Aorta (tissue), 5 donors: ENCODE results near the gene ACSS1. TPM values are rescaled to one million over a fixed set of nuclear protein-coding genes. Genes with fewer than 3 reads are reported as not detected.

Source experiments
- ATAC-seq: fragments of 200-7000 bp; cut with Tn5 transposase; one replicate; pipeline ENCODE4 v1.9.1; 2022; ENCODE audit warnings: moderate library complexity; ENCODE audit not compliant: low FRiP score
- DNase-seq, 2 donors: peaks; one replicate each; pipeline ENCODE4 v3.0.0-alpha.2; 2020
- H3K27ac ChIP-seq, 2 donors: one replicate each; pipeline ENCODE4 v1.5.1; 2013; ENCODE audit warnings: low read length in 2 of 2, mild to moderate bottlenecking in 2 of 2, moderate library complexity in 2 of 2, control low read depth in 1 of 2, inconsistent platforms in 1 of 2, low read depth in 1 of 2
- H3K27me3 ChIP-seq, 2 donors: one replicate each; pipeline ENCODE4 v1.6.1; 2013; ENCODE audit warnings: control low read depth in 1 of 2, low read length in 1 of 2, mild to moderate bottlenecking in 1 of 2, moderate library complexity in 1 of 2; ENCODE audit not compliant: insufficient read depth in 2 of 2, control insufficient read depth in 1 of 2
- H3K36me3 ChIP-seq, 2 donors: one replicate each; pipeline ENCODE4 v1.6.1; 2013; ENCODE audit warnings: control low read depth in 1 of 2, low read length in 1 of 2, mild to moderate bottlenecking in 1 of 2; ENCODE audit not compliant: insufficient read depth in 2 of 2, control insufficient read depth in 1 of 2
- H3K4me1 ChIP-seq, 2 donors: one replicate each; pipeline ENCODE4 v1.6.1; 2013; ENCODE audit warnings: low read length in 2 of 2, control low read depth in 1 of 2, mild to moderate bottlenecking in 1 of 2, moderate library complexity in 1 of 2; ENCODE audit not compliant: insufficient read depth in 2 of 2, control insufficient read depth in 1 of 2
- H3K4me3 ChIP-seq, 2 donors: one replicate each; pipeline ENCODE4 v1.5.1; 2013; ENCODE audit warnings: low read length in 2 of 2, control low read depth in 1 of 2, mild to moderate bottlenecking in 1 of 2
- H3K9me3 ChIP-seq: one replicate; pipeline ENCODE4 v1.6.1; 2013; ENCODE audit warnings: mild to moderate bottlenecking, low read length; ENCODE audit not compliant: control insufficient read depth
- WGBS, 2 donors: extraction: QIAGEN DNeasy Blood & Tissue Kit; methylation state at CpG; one replicate each; pipeline ENCODE4 v1.1.7; 2013; 5-methylcytosine and 5-hydroxymethylcytosine counted together
- intact Hi-C, 2 donors: fragments of 100-400 bp; cut with DNase I; formaldehyde crosslinking; loops; one replicate each; pipeline versions ENCODE4 v1.14.2 to v1.15.0; 2022
- polyA plus RNA-seq, 2 donors: library from polyadenylated mRNA; stranded (reverse); fragments of 200-250 nt; gene quantifications; one replicate each; pipeline ENCODE4 v1.2.3, GENCODE V29; 2013
- total RNA-seq, 2 donors: library from RNA; stranded (reverse); fragmentation: NEBNext Ultra II Directional; extraction: Animal tissue kit (Norgen Biotek cat#: 25700); gene quantifications; one replicate each; pipeline ENCODE4 v1.2.1, GENCODE V29; 2021
- donor health status: healthy with polysubstance abuse.
- donor health status: Bipolar disorder and iron deficiency.
- donor health status: DM: no; HTN: no; CAD: no.
- donor health status: DM: no; HTN: no; CAD: no.
- donor health status: DM: yes; HTN: yes; CAD: no.

ACSS1 gene
- total and polyA plus RNA-seq, 4 donors = 7.6 to 23.4 (median 18.3) TPM

- DNase-seq = no peak
- Histone ChIP-seq H3K27me3 (no peaks in the 10 kb centered on the region), H3K27ac (no peak overlapping the region), H3K4me1 (no peaks in the 10 kb centered on the region), H3K4me3 (no peak overlapping the region), H3K36me3 (no peaks in the 10 kb centered on the region), H3K9me3 (no peaks in the 10 kb centered on the region)
- 79 to 83% methylated on average over 4 of the region's 4 CpGs for WGBS, 2 donors
- intact Hi-C loops = no loop called here
- no peak for ATAC-seq
Observed at GRCh38 chr20:24981282-24981681, 76.7 kb downstream of the ACSS1 start.

GRCh38 chr20:24980291-24981053 lies 77.5 kb downstream of the ACSS1 start:
- Histone ChIP-seq H3K4me3 (no peak overlapping the region), H3K27me3 (no peaks in the 10 kb centered on the region), H3K9me3 (no peaks in the 10 kb centered on the region), H3K27ac (no peak overlapping the region), H3K4me1 (no peaks in the 10 kb centered on the region), H3K36me3 (no peaks in the 10 kb centered on the region)
- intact Hi-C loops = no loop called here
- 98% methylated on average over 34 of the region's 34 CpGs for WGBS, 2 donors
- no peak for ATAC-seq
- DNase-seq = no peak

- no peaks in the 10 kb centered on the region for H3K9me3 ChIP-seq
- no peaks in the 10 kb centered on the region for H3K36me3 ChIP-seq
- no peaks in the 10 kb centered on the region for H3K4me1 ChIP-seq
- no peak overlapping the region for H3K4me3 ChIP-seq
- intact Hi-C loops = no loop called here
- no peak overlapping the region for H3K27ac ChIP-seq
- ATAC-seq (no peak), DNase-seq (no peak)
- WGBS, 2 donors = 96 to 98% methylated on average over 15 of the region's 15 CpGs
- no peaks in the 10 kb centered on the region for H3K27me3 ChIP-seq
Observed at GRCh38 chr20:24979036-24979960, 78.6 kb downstream of the ACSS1 start.

- no peak overlapping the region for H3K27ac ChIP-seq
- H3K4me1 ChIP-seq = no peaks in the 10 kb centered on the region
- no peaks in the 10 kb centered on the region for H3K36me3 ChIP-seq
- H3K9me3 ChIP-seq = no peaks in the 10 kb centered on the region
- intact Hi-C loops = no loop called here
- no peak for DNase-seq
- H3K27me3 ChIP-seq = no peaks in the 10 kb centered on the region
- 77 to 81% methylated on average over 8 of the region's 8 CpGs for WGBS, 2 donors
- no peak for ATAC-seq
- H3K4me3 ChIP-seq = no peak overlapping the region
Observed at GRCh38 chr20:24978513-24978912, 79.4 kb downstream of the ACSS1 start.

- intact Hi-C loops = no loop called here
- no peak for ATAC-seq
- Histone ChIP-seq H3K36me3 (no peaks in the 10 kb centered on the region), H3K27me3 (no peaks in the 10 kb centered on the region), H3K4me1 (no peaks in the 10 kb centered on the region), H3K4me3 (no peak overlapping the region), H3K27ac (no peak overlapping the region), H3K9me3 (no peaks in the 10 kb centered on the region)
- DNase-seq = no peak
- 86 to 91% methylated on average over 3 of the region's 3 CpGs for WGBS, 2 donors
Observed at GRCh38 chr20:24977797-24978196, 80.1 kb downstream of the ACSS1 start.

- 96 to 97% methylated on average over 1 of the region's 1 CpG for WGBS, 2 donors
- Histone ChIP-seq H3K27ac (no peak overlapping the region), H3K9me3 (no peaks in the 10 kb centered on the region), H3K36me3 (peaks cover 0 to 4% of the 10 kb centered on the region in 2 donors), H3K4me1 (no peaks in the 10 kb centered on the region), H3K4me3 (no peak overlapping the region), H3K27me3 (no peaks in the 10 kb centered on the region)
- ATAC-seq (no peak), DNase-seq (no peak)
- intact Hi-C loops = no loop called here
Observed at GRCh38 chr20:24977336-24977735, 80.6 kb downstream of the ACSS1 start.

- Histone ChIP-seq H3K9me3 (no peaks in the 10 kb centered on the region), H3K27me3 (no peaks in the 10 kb centered on the region), H3K27ac (no peak overlapping the region), H3K4me1 (no peaks in the 10 kb centered on the region), H3K4me3 (no peak overlapping the region), H3K36me3 (peaks cover 0 to 11% of the 10 kb centered on the region in 2 donors)
- DNase-seq = no peak
- 99 to 100% methylated on average over 2 of the region's 2 CpGs for WGBS, 2 donors
- ATAC-seq = no peak
- intact Hi-C loops = no loop called here
Observed at GRCh38 chr20:24972341-24972740, 85.6 kb downstream of the ACSS1 start.

- intact Hi-C loops = no loop called here
- Histone ChIP-seq H3K27ac (no peak overlapping the region), H3K27me3 (no peaks in the 10 kb centered on the region), H3K9me3 (no peaks in the 10 kb centered on the region), H3K36me3 (peaks cover 0 to 11% of the 10 kb centered on the region in 2 donors), H3K4me1 (no peaks in the 10 kb centered on the region), H3K4me3 (no peak overlapping the region)
- WGBS, 2 donors = 59 to 69% methylated on average over 6 of the region's 6 CpGs
- DNase-seq (no peak), ATAC-seq (no peak)
Observed at GRCh38 chr20:24971376-24972101, 86.4 kb downstream of the ACSS1 start.
